HG02884 (cell line): ENCODE measurements around the gene PARN.
"Not testable (repeated sequence)": the region's sequence is repeated elsewhere in the genome, so short reads cannot be mapped to it uniquely, and the experiment has no call there.

ENCODE experiments used
- ATAC-seq: cut with Tn5 transposase; IDR thresholded peaks from one replicate; pipeline ENCODE4 v1.9.1; 2021; ENCODE audit warnings: mild to moderate bottlenecking, moderate library complexity; ENCODE audit not compliant: unreplicated experiment

The PARN gene

DNA sequence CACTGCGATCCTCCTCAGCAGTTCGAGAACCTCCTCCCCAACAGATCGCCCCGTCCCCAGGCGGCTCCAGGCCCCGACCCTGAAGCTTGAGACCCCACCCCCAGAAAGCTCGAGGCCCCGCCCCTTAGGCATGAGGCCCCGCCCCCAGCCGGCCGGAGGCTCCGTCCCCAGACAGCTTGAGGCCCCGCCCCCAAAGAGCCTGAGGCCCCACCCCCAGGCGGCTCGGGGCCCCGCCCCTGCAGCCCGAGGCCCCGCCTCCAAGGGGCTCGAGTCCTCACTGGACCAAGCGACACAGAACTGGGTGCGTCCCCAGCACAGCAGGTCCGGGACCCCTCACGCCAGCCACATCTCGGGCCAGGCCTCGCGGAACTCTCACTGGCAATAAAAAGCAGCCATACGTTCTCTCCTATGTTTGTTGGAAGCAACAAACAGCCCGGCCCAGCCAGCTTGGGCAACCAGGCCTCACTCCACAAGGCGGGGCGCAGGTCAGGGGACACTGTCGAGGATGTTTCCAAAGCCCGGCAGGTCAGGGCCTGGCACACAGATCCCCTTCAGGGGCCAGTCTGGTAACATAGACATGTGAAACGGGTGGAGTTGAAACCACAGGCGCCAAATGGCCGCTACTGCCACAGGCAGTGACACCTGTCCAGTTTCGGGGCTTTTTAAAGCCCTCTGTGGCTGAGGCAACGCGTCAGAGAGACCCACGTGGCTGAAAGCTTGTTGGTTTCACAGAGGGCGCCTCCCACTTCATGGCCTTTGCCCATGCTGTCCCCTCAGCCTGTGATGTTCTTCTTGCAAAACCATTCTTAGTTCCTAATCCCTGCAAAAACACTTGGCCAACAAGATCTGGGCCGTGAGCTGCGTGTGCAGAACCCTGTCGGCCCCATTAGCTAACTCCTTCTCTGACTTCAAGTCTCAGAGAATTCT lies 224.2 kb downstream of the PARN start:
- ATAC-seq = peak; percentile 82

DNA sequence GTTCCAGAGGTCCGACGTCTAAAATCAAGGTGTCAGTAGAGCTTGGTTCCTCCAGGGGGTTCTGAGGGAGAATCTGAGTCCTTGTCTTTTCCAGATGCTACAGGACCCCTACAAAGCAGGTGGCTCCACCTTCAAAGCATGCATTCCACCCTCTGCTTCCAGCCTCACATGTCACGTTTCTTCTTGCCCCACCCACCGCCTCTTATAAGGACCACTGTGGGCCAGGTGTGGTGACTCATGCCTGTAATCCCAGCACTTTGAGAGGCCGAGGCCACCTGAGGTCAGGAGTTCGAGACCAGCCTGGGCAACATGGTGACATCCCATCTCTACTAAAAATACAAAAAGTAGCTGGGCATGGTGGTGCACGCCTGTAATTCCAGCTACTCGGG lies 227.1 kb downstream of the PARN start:
- ATAC-seq = not testable (repeated sequence)

GRCh38 chr16:14402114-14403000 lies 227.7 kb downstream of the PARN start:
- not testable (repeated sequence) for ATAC-seq

- ATAC-seq = not testable (repeated sequence)
Observed at GRCh38 chr16:14401711-14402061, 228.4 kb downstream of the PARN start.

- not testable (repeated sequence) for ATAC-seq
Observed at GRCh38 chr16:14400978-14401710, 228.9 kb downstream of the PARN start.

- ATAC-seq = no peak
Observed at GRCh38 chr16:14400285-14400977, 229.6 kb downstream of the PARN start.

GRCh38 chr16:14399378-14400284 lies 230.4 kb downstream of the PARN start:
- ATAC-seq = no peak

GRCh38 chr16:14398014-14398717 lies 231.9 kb downstream of the PARN start:
- no peak for ATAC-seq

DNA sequence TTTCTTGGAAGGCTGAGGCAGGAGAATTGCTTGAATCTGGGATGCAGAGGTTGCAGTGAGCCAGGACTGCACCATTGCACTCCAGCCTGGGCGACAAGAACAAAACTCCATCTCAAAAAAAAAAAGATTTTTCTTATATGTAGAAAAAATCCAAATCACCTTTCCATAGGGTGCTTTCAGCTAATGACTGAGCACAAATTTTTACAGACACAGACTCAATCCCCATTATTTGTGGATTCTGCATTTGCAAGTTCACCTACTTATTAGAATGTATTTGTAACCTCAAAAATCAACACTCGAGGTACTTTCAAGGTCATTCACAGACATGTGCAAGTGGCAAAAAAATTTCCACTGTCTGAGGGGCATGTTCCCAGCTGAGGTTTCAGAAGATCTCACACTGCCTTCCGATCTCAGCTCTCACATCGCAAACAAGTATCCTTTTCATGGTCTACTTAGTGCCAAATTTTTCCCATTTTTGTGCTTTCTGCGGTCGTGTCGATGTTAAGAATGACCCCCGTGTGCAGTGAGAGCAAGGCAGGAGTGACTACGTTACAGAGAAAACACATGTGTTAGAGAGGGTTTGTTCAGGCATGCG lies 234.3 kb downstream of the PARN start:
- ATAC-seq = not testable (repeated sequence)

GRCh38 chr16:14394834-14395233 lies 235.2 kb downstream of the PARN start:
- no peak for ATAC-seq

GRCh38 chr16:14392960-14393359 lies 237.1 kb downstream of the PARN start:
- no peak for ATAC-seq

- no peak for ATAC-seq
Observed at GRCh38 chr16:14389359-14389758, 240.7 kb downstream of the PARN start.

DNA sequence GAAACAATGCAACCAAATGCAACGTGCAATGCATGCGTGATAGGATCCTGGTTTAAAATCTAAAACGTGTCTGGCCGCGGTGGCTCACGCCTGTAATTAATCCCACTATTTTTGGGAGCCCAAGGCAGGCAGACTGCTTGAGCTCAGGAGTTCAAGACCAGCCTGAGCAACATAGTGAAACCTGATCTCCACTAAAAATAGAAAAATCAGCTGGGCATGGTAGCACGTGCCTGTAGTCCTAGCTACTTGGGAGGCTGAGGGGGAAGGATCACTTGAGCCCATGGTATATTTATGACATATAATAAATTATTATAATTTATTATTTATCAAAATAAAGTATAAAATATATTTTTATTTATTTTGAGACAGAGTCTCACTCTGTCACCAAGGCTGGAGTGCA lies 241.8 kb downstream of the PARN start:
- no peak for ATAC-seq

DNA sequence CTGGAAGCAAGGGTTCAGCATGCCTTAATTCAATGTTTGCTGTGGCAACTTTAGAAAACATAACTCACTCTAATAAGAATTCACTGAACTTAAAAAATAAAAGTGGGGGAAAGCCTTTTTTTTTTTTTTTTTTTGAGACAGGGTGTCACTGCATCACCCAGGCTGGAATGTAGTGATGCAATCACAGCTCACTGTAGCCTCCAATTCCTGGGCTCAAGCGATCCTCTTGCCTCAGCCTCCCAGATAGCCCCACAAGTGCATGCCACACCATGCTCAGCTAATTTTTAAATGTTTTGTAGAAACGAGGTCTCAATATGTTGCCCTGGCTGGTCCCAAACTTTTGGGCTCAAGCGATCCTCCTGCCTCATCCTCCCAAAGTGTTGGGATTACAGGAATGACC lies 243.9 kb downstream of the PARN start:
- ATAC-seq = no peak
